Loucy (cell line): ENCODE measurements around the gene VTN.

ENCODE experiments used
- EZH2phosphoT487 ChIP-seq: fragments of 200-600 bp; IDR thresholded peaks from 2 replicates; pipeline ENCODE4 v1.6.1; 2018; ENCODE audit warnings: antibody characterized with exemption, mild to moderate bottlenecking, moderate library complexity, borderline replicate concordance
- TF ChIP-seq, protein P1 (sequence below): fragments of 200-600 bp; sonication (generic); conservative IDR thresholded peaks from 2 replicates; pipeline ENCODE4 v1.5.1; 2014; ENCODE audit warnings: mild to moderate bottlenecking, antibody characterized with exemption, low read length

DNA sequence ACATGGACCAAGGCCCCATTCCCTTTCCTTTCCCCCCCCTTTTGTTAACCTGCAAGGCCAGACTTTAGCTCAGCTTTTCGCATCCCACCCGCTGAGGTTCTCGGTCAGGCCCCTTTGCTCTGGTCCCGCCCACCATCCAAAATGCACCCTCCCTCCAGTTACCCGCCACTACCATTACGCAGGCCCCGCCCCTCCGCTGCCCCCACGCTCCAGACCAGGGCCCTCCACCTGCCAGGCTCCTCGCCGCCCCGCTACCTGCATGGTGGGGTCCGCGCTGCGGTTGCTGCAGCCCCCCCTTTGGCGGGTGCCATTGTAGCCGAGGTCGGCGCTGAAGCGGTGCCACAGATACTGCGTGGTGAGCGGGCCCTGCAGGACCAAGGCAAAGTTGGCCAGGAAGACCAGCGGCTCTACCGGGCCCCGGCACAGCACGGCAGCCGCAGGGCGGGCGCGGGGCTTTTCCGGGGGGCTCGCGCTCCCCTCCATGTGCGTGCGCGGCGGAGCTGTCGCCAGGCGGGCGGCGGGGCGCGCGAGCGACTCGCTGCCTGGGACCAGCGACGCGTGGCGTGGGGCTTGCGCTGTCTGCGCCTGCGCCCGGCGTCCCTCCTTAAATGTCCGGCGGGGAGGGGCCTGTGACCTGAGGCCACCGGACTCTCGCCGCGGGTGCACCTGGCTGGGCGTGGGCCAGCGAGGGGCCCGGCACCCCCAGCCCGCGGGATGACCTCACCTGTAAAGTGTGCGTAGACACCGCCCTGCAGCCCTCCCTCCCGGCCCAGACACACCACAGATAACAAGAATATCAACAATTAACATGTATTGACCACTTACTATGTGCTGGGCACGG is 35.7 kb upstream of the VTN start, which contains the start of gene SLC46A1:
- no peak for TF ChIP-seq EZH2phosphoT487
- TF ChIP-seq, protein P1, sequence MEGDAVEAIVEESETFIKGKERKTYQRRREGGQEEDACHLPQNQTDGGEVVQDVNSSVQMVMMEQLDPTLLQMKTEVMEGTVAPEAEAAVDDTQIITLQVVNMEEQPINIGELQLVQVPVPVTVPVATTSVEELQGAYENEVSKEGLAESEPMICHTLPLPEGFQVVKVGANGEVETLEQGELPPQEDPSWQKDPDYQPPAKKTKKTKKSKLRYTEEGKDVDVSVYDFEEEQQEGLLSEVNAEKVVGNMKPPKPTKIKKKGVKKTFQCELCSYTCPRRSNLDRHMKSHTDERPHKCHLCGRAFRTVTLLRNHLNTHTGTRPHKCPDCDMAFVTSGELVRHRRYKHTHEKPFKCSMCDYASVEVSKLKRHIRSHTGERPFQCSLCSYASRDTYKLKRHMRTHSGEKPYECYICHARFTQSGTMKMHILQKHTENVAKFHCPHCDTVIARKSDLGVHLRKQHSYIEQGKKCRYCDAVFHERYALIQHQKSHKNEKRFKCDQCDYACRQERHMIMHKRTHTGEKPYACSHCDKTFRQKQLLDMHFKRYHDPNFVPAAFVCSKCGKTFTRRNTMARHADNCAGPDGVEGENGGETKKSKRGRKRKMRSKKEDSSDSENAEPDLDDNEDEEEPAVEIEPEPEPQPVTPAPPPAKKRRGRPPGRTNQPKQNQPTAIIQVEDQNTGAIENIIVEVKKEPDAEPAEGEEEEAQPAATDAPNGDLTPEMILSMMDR, result no peak
